K562 (cell line): Measurements from ENCODE around the gene UVRAG.

Source experiments
- BCLAF1 ChIP-seq, 2 experiments: fragments of 450-650 bp in 1 of 2; IDR thresholded peaks; 2 replicates each; pipeline ENCODE4 v1.6.1; 2011 to 2017; ENCODE audit warnings: low read depth in 2 of 2, antibody characterized with exemption in 1 of 2, borderline replicate concordance in 1 of 2, low read length in 1 of 2, mild to moderate bottlenecking in 1 of 2, mixed read lengths in 1 of 2; ENCODE audit not compliant: control insufficient read depth in 1 of 2
- CTCF ChIP-seq, 3 experiments: IDR thresholded peaks in 2 of 3; conservative IDR thresholded peaks in 1 of 3; 2 replicates each; pipeline ENCODE4 v1.5.1; 2011 to 2012; ENCODE audit warnings: low read length in 3 of 3, mild to moderate bottlenecking in 3 of 3, control low read depth in 2 of 3, improper control_type of control experiment in 1 of 3, inconsistent platforms in 1 of 3, low read depth in 1 of 3, mixed read lengths in 1 of 3, moderate library complexity in 1 of 3; ENCODE audit not compliant: insufficient read depth in 2 of 3
- HDAC2 ChIP-seq: fragments of 450-650 bp; IDR thresholded peaks from 2 replicates; pipeline ENCODE4 v1.6.1; 2016; ENCODE audit warnings: mild to moderate bottlenecking
- ZNF311 ChIP-seq: fragments of 250-450 bp; sonication (Bioruptor Pico); IDR thresholded peaks from 2 replicates; pipeline ENCODE4 v1.4.0; 2020; ENCODE audit warnings: mild to moderate bottlenecking, moderate library complexity
- ZNF398 ChIP-seq: fragments of 250-450 bp; sonication (Bioruptor Pico); IDR thresholded peaks from 2 replicates; pipeline ENCODE4 v1.8.0; 2021; ENCODE audit warnings: moderate library complexity, mild to moderate bottlenecking, inconsistent platforms

GRCh38 chr11:75946531-75947530 is 131.8 kb downstream of the UVRAG start:
- TF ChIP-seq CTCF (IDR thresholded peaks at IDR 0.05 in 2 of 3, conservative IDR thresholded peaks at IDR 0.05 in 1 of 3; ENCODE audit: insufficient read depth in 2 of 3, low read depth in 1 of 3, low read length in 3 of 3) (no peak), BCLAF1 (IDR thresholded peaks at IDR 0.05; ENCODE audit: borderline replicate concordance in 1 of 2, control insufficient read depth in 1 of 2, low read depth in 2 of 2, low read length in 1 of 2) (no peak), HDAC2 (no peak), ZNF398 (CRISPR knock-in tag) (no peak), ZNF311 (no peak)
